Coronary artery (tissue), 2 donors: ENCODE data around the gene CIITA.
"Not testable (repeated sequence)": the region's sequence is repeated elsewhere in the genome, so short reads cannot be mapped to it uniquely, and the experiment has no call there.

ENCODE experiments used
- DNase-seq: peaks from one replicate; pipeline ENCODE4 v3.0.0-alpha.2; 2017; ENCODE audit warnings: low spot score
- H3K27ac ChIP-seq, 2 donors: fragments of 200-600 bp; sonication (generic); one replicate each; pipeline ENCODE4 v1.5.1; 2016 to 2019
- H3K4me3 ChIP-seq: fragments of 200-600 bp; sonication (generic); 2 replicates; pipeline ENCODE4 v1.5.1; 2016; ENCODE audit warnings: mild to moderate bottlenecking, moderate library complexity
- CTCF ChIP-seq: fragments of 200-600 bp; sonication (generic); IDR thresholded peaks from one replicate; pipeline ENCODE4 v1.5.1; 2019; ENCODE audit warnings: antibody characterized with exemption

CIITA gene

GRCh38 chr16:10926867-10927266, 49.9 kb downstream of the CIITA start:
- Histone ChIP-seq H3K27ac (no peak overlapping the region), H3K4me3 (no peak overlapping the region)
- DNase-seq = no peak
- TF ChIP-seq CTCF = no peak

GRCh38 chr16:10927497-10928112, 50.6 kb downstream of the CIITA start:
- Histone ChIP-seq H3K27ac (no peak overlapping the region), H3K4me3 (no peak overlapping the region)
- no peak for TF ChIP-seq CTCF
- no peak for DNase-seq

- not testable (repeated sequence) for H3K27ac ChIP-seq, DNase-seq, H3K4me3 ChIP-seq
Measured at GRCh38 chr16:10929097-10929496, 52.1 kb downstream of the CIITA start.

- no peak for DNase-seq
- TF ChIP-seq CTCF = no peak
- no peak overlapping the region for H3K27ac ChIP-seq
Measured at GRCh38 chr16:10929853-10930754, 53.1 kb downstream of the CIITA start.

GRCh38 chr16:10930755-10931093, 53.7 kb downstream of the CIITA start:
- DNase-seq = no peak
- TF ChIP-seq CTCF = no peak
- Histone ChIP-seq H3K4me3 (no peak overlapping the region), H3K27ac (no peak overlapping the region)

More at GRCh38 chr16:10929853-10930754, 53.1 kb downstream of the CIITA start:
- H3K4me3 ChIP-seq = no peak overlapping the region

- Histone ChIP-seq H3K27ac (no peak overlapping the region), H3K4me3 (no peak overlapping the region)
- TF ChIP-seq CTCF = no peak
- DNase-seq = no peak
Measured at GRCh38 chr16:10931134-10931533, 54.1 kb downstream of the CIITA start.

DNA sequence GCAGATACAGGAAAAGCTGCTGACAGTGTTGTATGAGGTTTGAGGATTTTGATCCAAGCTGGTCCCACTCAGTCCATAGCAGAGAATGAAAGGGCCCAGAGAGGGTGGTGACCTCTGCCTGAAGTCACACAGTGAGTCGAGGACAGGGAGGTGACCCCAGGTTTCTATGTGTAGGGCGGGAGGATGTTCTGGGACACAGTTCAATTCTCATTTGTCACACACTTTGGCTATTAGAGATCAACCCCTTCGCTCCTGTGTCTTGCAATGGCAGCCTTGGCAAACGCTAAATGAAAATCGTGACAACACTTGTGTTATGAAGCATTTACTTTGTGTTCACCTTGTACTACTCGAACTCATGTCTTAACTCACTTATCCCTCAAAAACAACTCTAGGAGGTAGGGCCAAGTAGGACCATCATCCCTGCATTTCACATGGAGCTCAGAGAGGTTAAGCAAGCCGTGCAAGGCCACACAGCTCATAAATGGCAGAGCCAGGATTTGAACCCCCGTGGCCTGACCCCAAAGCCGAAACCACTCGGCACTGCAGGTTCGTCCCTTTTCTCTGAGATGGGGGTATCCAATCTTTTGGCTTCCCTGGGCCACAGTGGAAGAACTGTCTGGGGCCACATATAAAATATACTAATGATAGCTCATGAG, 55.1 kb downstream of the CIITA start:
- DNase-seq = no peak
- no peak overlapping the region for H3K27ac ChIP-seq
- no peak for TF ChIP-seq CTCF
- H3K4me3 ChIP-seq = no peak overlapping the region
